H1 (cell line): ENCODE results near the gene CDK9. TPM values are rescaled to one million over a fixed set of nuclear protein-coding genes. Genes with fewer than 3 reads are reported as not detected.

Experiments used
- CTCF ChIA-PET: fragments of 300-600 bp; sonication (Branson Sonifier 250); formaldehyde crosslinking; loops from one replicate; lab custom pipeline; 2021; ENCODE audit not compliant: partially characterized antibody; lab: Charles Lee
- POLR2A ChIA-PET: fragments of 300-600 bp; sonication (Branson Sonifier 250); formaldehyde crosslinking; loops from one replicate; lab custom pipeline; 2021; ENCODE audit warnings: inconsistent platforms; ENCODE audit not compliant: partially characterized antibody; lab: Charles Lee
- DNase-seq, 2 experiments: peaks; one replicate each; pipeline versions ENCODE4 v3.0.0 to v3.0.0-alpha.2; 2010 to 2022; ENCODE audit warnings: low spot score in 2 of 2, low read depth in 1 of 2, mixed read lengths in 1 of 2
- FAIRE-seq: peaks from 2 replicates; lab custom pipeline; 2011; peaks lifted over from hg19 to GRCh38; lab: Jason Lieb, UNC
- H2AFZ ChIP-seq: 2 replicates; pipeline ENCODE4 v1.8.1; 2012; ENCODE audit warnings: low read length, inconsistent platforms
- H2AK5ac ChIP-seq: 2 replicates; pipeline ENCODE4 v1.6.1; 2013; ENCODE audit warnings: low read depth, low read length
- H2BK120ac ChIP-seq: replicated peaks from 2 replicates; pipeline ENCODE3; 2013; ENCODE audit warnings: low read depth, low read length, inconsistent platforms
- H2BK12ac ChIP-seq: 2 replicates; pipeline ENCODE4 v1.6.1; 2013; ENCODE audit warnings: low read depth, low read length
- H2BK15ac ChIP-seq: 2 replicates; pipeline ENCODE4 v1.6.1; 2013; ENCODE audit warnings: low read length
- H2BK20ac ChIP-seq: 2 replicates; pipeline ENCODE4 v1.6.1; 2013; ENCODE audit warnings: low read length
- H2BK5ac ChIP-seq: 2 replicates; pipeline ENCODE4 v1.6.1; 2013; ENCODE audit warnings: low read depth, low read length
- H3K14ac ChIP-seq: 2 replicates; pipeline ENCODE4 v1.6.1; 2013; ENCODE audit warnings: inconsistent platforms; ENCODE audit not compliant: insufficient read length
- H3K18ac ChIP-seq: 2 replicates; pipeline ENCODE4 v1.6.1; 2013; ENCODE audit warnings: low read length; ENCODE audit errors: extremely low read depth
- H3K23ac ChIP-seq: 2 replicates; pipeline ENCODE4 v1.6.1; 2013; ENCODE audit warnings: inconsistent platforms; ENCODE audit not compliant: insufficient read length
- H3K23me2 ChIP-seq: 2 replicates; pipeline ENCODE4 v1.6.1; 2013; ENCODE audit warnings: low read depth, low read length
- H3K27ac ChIP-seq: 2 replicates; pipeline ENCODE4 v1.6.1; 2011; ENCODE audit warnings: low read depth, low read length, inconsistent platforms
- H3K27me3 ChIP-seq, 4 experiments: replicated peaks in 1 of 4; 1 replicate in 1 of 4; 2 replicates in 3 of 4; pipeline versions ENCODE4 v1.6.1 to v1.8.1; 2011 to 2013; ENCODE audit warnings: low read length in 3 of 4, mild to moderate bottlenecking in 3 of 4, inconsistent platforms in 2 of 4, mixed read lengths in 2 of 4, moderate library complexity in 1 of 4; ENCODE audit not compliant: control insufficient read depth in 3 of 4, insufficient read depth in 3 of 4; ENCODE audit errors: extremely low read depth in 1 of 4
- H3K36me3 ChIP-seq, 4 experiments: 2 replicates each; pipeline versions ENCODE4 v1.6.1 to v1.8.1; 2011 to 2013; ENCODE audit warnings: mild to moderate bottlenecking in 4 of 4, low read length in 3 of 4, moderate library complexity in 2 of 4, control low read depth in 1 of 4, inconsistent platforms in 1 of 4; ENCODE audit not compliant: insufficient read depth in 4 of 4, control insufficient read depth in 2 of 4
- H3K4ac ChIP-seq: replicated peaks from 2 replicates; pipeline ENCODE3; 2013; ENCODE audit warnings: low read length, low read depth, mixed read lengths, inconsistent platforms; ENCODE audit not compliant: insufficient read length
- H3K4me1 ChIP-seq, 4 experiments: replicated peaks in 1 of 4; 1 replicate in 1 of 4; 2 replicates in 3 of 4; pipeline versions ENCODE4 v1.6.1 to v1.8.1; 2011 to 2013; ENCODE audit warnings: low read length in 3 of 4, inconsistent platforms in 2 of 4, mixed read lengths in 1 of 4; ENCODE audit not compliant: insufficient read depth in 4 of 4, control insufficient read depth in 3 of 4
- H3K4me2 ChIP-seq, 2 experiments: 2 replicates each; pipeline versions ENCODE4 v1.6.1 to v1.8.1; 2011 to 2013; ENCODE audit warnings: low read depth in 2 of 2, low read length in 2 of 2, control low read depth in 1 of 2, inconsistent platforms in 1 of 2, mild to moderate bottlenecking in 1 of 2; ENCODE audit not compliant: insufficient read depth in 1 of 2
- H3K4me3 ChIP-seq, 4 experiments: fragments of 200-600, 300-600 bp in 1 of 4; sonication (generic), shearing (Covaris generic), sonication (Bioruptor Twin) in 1 of 4; 2 replicates each; pipeline versions ENCODE4 v1.5.1 to v1.8.1; 2011 to 2016; ENCODE audit warnings: low read length in 4 of 4, low read depth in 3 of 4, control low read depth in 2 of 4, inconsistent platforms in 2 of 4, mild to moderate bottlenecking in 2 of 4, mixed read lengths in 1 of 4, moderate library complexity in 1 of 4; ENCODE audit not compliant: insufficient read depth in 2 of 4; ENCODE audit errors: extremely low read depth in 1 of 4
- H3K56ac ChIP-seq: replicated peaks from 2 replicates; pipeline ENCODE3; 2013; ENCODE audit warnings: low read depth, mild to moderate bottlenecking, mixed read lengths, low read length, inconsistent platforms; ENCODE audit not compliant: insufficient read length
- H3K79me1 ChIP-seq: 2 replicates; pipeline ENCODE4 v1.6.1; 2013; ENCODE audit warnings: low read depth, low read length, control low read depth
- H3K79me2 ChIP-seq, 2 experiments: 2 replicates each; pipeline versions ENCODE4 v1.6.1 to v1.8.1; 2012 to 2013; ENCODE audit warnings: low read length in 2 of 2, mild to moderate bottlenecking in 2 of 2, inconsistent platforms in 1 of 2; ENCODE audit not compliant: insufficient read depth in 2 of 2, control insufficient read depth in 1 of 2
- H3K9ac ChIP-seq, 4 experiments: replicated peaks in 1 of 4; 1 replicate in 1 of 4; 2 replicates in 3 of 4; pipeline versions ENCODE4 v1.6.1 to v1.8.1; 2011 to 2013; ENCODE audit warnings: low read depth in 3 of 4, low read length in 3 of 4, control low read depth in 2 of 4, mild to moderate bottlenecking in 2 of 4, moderate library complexity in 2 of 4, inconsistent platforms in 1 of 4; ENCODE audit errors: extremely low read depth in 1 of 4
- H3K9me3 ChIP-seq, 2 experiments: 2 replicates each; pipeline versions ENCODE4 v1.6.1 to v1.8.1; 2012 to 2013; ENCODE audit warnings: mild to moderate bottlenecking in 2 of 2, moderate library complexity in 2 of 2, control low read depth in 1 of 2, inconsistent platforms in 1 of 2, low read depth in 1 of 2, low read length in 1 of 2, mixed read lengths in 1 of 2; ENCODE audit not compliant: insufficient read depth in 2 of 2
- H4K20me1 ChIP-seq, 2 experiments: replicated peaks in 1 of 2; 2 replicates each; pipeline versions ENCODE3 to v1.8.1; 2011 to 2013; ENCODE audit warnings: inconsistent platforms in 2 of 2, low read length in 2 of 2, mild to moderate bottlenecking in 1 of 2; ENCODE audit not compliant: insufficient read depth in 2 of 2, control insufficient read depth in 1 of 2
- H4K5ac ChIP-seq: 2 replicates; pipeline ENCODE4 v1.6.1; 2013; ENCODE audit warnings: low read length, low read depth, mixed read lengths, inconsistent platforms; ENCODE audit not compliant: insufficient read length
- H4K8ac ChIP-seq: 2 replicates; pipeline ENCODE4 v1.8.0; 2013; ENCODE audit warnings: mild to moderate bottlenecking, moderate library complexity, low read length, inconsistent platforms; ENCODE audit not compliant: insufficient read depth; ENCODE audit errors: extremely low read depth
- H4K91ac ChIP-seq: replicated peaks from 2 replicates; pipeline ENCODE3; 2013; ENCODE audit warnings: low read length, mixed read lengths, inconsistent platforms; ENCODE audit not compliant: insufficient read length
- CHD1 ChIP-seq: IDR thresholded peaks from 2 replicates; pipeline ENCODE4 v1.6.1; 2012; ENCODE audit warnings: low read depth, low read length, improper control_type of control experiment
- CTCF ChIP-seq, 3 experiments: IDR thresholded peaks; 1 replicate in 2 of 3; 2 replicates in 1 of 3; pipeline versions ENCODE4 v1.5.1 to v1.6.1; 2011; ENCODE audit warnings: low read length in 3 of 3, mild to moderate bottlenecking in 3 of 3, inconsistent platforms in 2 of 3, low read depth in 1 of 3, moderate library complexity in 1 of 3; ENCODE audit not compliant: insufficient read depth in 1 of 3; ENCODE audit errors: control extremely low read depth in 1 of 3
- EGR1 ChIP-seq: IDR thresholded peaks from 2 replicates; pipeline ENCODE4 v1.6.1; 2011; ENCODE audit warnings: low read depth, low read length, borderline replicate concordance
- EP300 ChIP-seq, 2 experiments: IDR thresholded peaks; 1 replicate in 1 of 2; 2 replicates in 1 of 2; pipeline ENCODE4 v1.6.1; 2011 to 2012; ENCODE audit warnings: low read depth in 2 of 2, low read length in 2 of 2, mild to moderate bottlenecking in 2 of 2, borderline replicate concordance in 1 of 2, inconsistent platforms in 1 of 2, moderate library complexity in 1 of 2
- MAX ChIP-seq: IDR thresholded peaks from 2 replicates; pipeline ENCODE4 v1.6.1; 2012; ENCODE audit warnings: inconsistent platforms
- RAD21 ChIP-seq, 2 experiments: IDR thresholded peaks in 1 of 2; conservative IDR thresholded peaks in 1 of 2; 2 replicates each; pipeline ENCODE4 v1.6.1; 2011; ENCODE audit warnings: low read depth in 2 of 2, low read length in 2 of 2, improper control_type of control experiment in 1 of 2, inconsistent platforms in 1 of 2, mild to moderate bottlenecking in 1 of 2, moderate library complexity in 1 of 2
- RBBP5 ChIP-seq: IDR thresholded peaks from 2 replicates; pipeline ENCODE4 v1.7.1; 2012; ENCODE audit warnings: low read depth, mild to moderate bottlenecking, inconsistent platforms, low read length, moderate library complexity, borderline replicate concordance
- RFX5 ChIP-seq: IDR thresholded peaks from 2 replicates; pipeline ENCODE4 v1.6.1; 2011; ENCODE audit warnings: low read depth, low read length, improper control_type of control experiment, borderline replicate concordance
- SIRT6 ChIP-seq: IDR thresholded peaks from one replicate; pipeline ENCODE4 v1.7.1; 2012; ENCODE audit warnings: low read length, inconsistent platforms
- WGBS, 2 experiments: shearing (Covaris generic) in 1 of 2; methylation state at CpG; one replicate each; pipeline versions ENCODE4 v1.1.6 to v1.1.7; 2013 to 2015; ENCODE audit warnings: low lambda C conversion rate in 2 of 2, mixed read lengths in 2 of 2, inconsistent platforms in 1 of 2, low coverage in 1 of 2, missing lambda C conversion rate in 1 of 2; ENCODE audit not compliant: insufficient replicate concordance in 2 of 2, insufficient coverage in 1 of 2, insufficient read length in 1 of 2; ENCODE audit errors: extremely low coverage in 1 of 2, missing lambda C conversion rate in 1 of 2; 5-methylcytosine and 5-hydroxymethylcytosine counted together
- polyA plus RNA-seq, 7 experiments: library from polyadenylated mRNA; depleted of rRNA in 3 of 7; stranded (reverse) in 5 of 7; unstranded in 2 of 7; fragments of >200 nt in 5 of 7; fragments of 200-250 nt in 2 of 7; gene quantifications; 1 replicate in 5 of 7; 2 replicates in 1 of 7; 4 replicates in 1 of 7; pipeline versions ENCODE4 v1.2.1 to v1.2.3, GENCODE V29; 2011 to 2013; ENCODE audit warnings: missing spikeins in 2 of 7, mixed read lengths in 2 of 7
- total RNA-seq: library from RNA; stranded (reverse); fragmentation: NEBNext Ultra II Directional; extraction: Animal tissue kit (Norgen Biotek cat#: 25700); gene quantifications from 2 replicates; pipeline ENCODE4 v1.2.1, GENCODE V29; 2021

Gene CDK9
- total and polyA plus RNA-seq, 2 of the 8 experiments (the other 6 are each of a cell fraction or from before 2014, with no cell fraction given): 69.1 to 87.5 TPM

DNA sequence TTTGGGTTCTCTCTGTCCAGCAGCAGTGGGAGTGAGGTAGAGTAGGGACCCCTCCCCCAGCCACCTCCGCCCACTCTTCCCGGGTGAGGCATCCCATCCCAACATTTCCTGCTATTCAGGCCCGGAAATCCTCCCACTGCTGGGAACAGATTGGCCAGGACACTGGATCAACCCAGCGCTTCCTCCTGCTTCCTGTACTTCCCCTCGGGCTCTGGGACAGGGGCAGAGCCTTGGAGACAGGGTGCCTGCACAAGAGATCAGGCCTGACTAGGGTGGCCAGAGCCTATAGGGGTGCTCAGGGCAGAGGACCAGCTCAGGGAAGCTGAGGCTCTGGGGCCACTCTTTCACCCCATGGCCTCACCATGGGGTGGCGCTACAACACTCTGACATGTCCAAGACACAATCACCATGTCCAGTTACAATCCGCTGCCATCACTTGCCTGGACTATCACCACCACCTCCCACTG, 21.9 kb upstream of the CDK9 start:
- H4K20me1 ChIP-seq: no peaks in the 10 kb centered on the region
- H4K8ac ChIP-seq: no peak overlapping the region
- no peak overlapping the region for H4K5ac ChIP-seq
- H2AK5ac ChIP-seq: no peak overlapping the region
- no peak overlapping the region; the same call in 1 of the 2 replicates for H3K18ac ChIP-seq
- peak overlapping the region; percentile 61; the same call in 1 of the 2 replicates for H2BK15ac ChIP-seq
- H4K91ac ChIP-seq: no peak overlapping the region
- H3K27ac ChIP-seq: no peak overlapping the region
- FAIRE-seq (no peak), DNase-seq (peak in 1 of 2 experiments; percentile 85)
- 67% methylated on average over 7 of the region's 7 CpGs; no CpG with 5 or more reads in 1 of the 2 experiments for WGBS, 2 experiments
- no peaks in the 10 kb centered on the region for H3K9me3 ChIP-seq
- H3K23me2 ChIP-seq: no peaks in the 10 kb centered on the region
- no peaks in the 10 kb centered on the region for H3K79me2 ChIP-seq
- H3K36me3 ChIP-seq: no peaks in the 10 kb centered on the region
- CTCF ChIA-PET: interaction anchor here (0.5 to 14.6 kb wide), 27 partner anchors 9 to 259 kb away, joined by 3 to 227 read pairs (median 4); partner anchors contain the start of genes CDK9, ENG and SH2D3C
- POLR2A ChIA-PET: interaction anchor here (1.0 to 1.9 kb wide), 5 partner anchors 8 to 29 kb away, joined by 3 to 7 read pairs (median 6); partner anchors contain the start of gene CDK9
- no peak overlapping the region; a peak in 1 of 4 replicates for H3K4me2 ChIP-seq
- H3K4me3 ChIP-seq: 0 out of 8 replicates have a peak overlapping the region, but pooled peaks of 1 of the 4 experiments have one; percentile 0
- no peak overlapping the region for H2BK120ac ChIP-seq
- H3K27me3 ChIP-seq: no peaks in the 10 kb centered on the region
- no peak overlapping the region for H3K56ac ChIP-seq
- H3K23ac ChIP-seq: no peak overlapping the region
- H2BK12ac ChIP-seq: no peak overlapping the region
- no peak overlapping the region for H2AFZ ChIP-seq
- no peak overlapping the region for H3K4ac ChIP-seq
- no peak overlapping the region for H3K14ac ChIP-seq
- H3K9ac ChIP-seq: no peak overlapping the region
- H3K79me1 ChIP-seq: no peaks in the 10 kb centered on the region
- H2BK5ac ChIP-seq: peak overlapping the region; percentile 55; the same call in 1 of the 2 replicates
- H3K4me1 ChIP-seq: peaks cover 0 to 20% (median 14%) of the 10 kb centered on the region in 4 experiments; a peak in 6 of 7 replicates
- no peak overlapping the region for H2BK20ac ChIP-seq
- no peak for TF ChIP-seq SIRT6
- no peak for TF ChIP-seq CHD1
- peak; percentile 77 to 78 for TF ChIP-seq RAD21 (IDR thresholded peaks at IDR 0.05 in 1 of 2, conservative IDR thresholded peaks at IDR 0.05 in 1 of 2; ENCODE audit: low read depth in 2 of 2, low read length in 2 of 2)
- TF ChIP-seq CTCF (IDR thresholded peaks at IDR 0.05; ENCODE audit: control extremely low read depth in 1 of 3, insufficient read depth in 1 of 3, low read depth in 1 of 3, low read length in 3 of 3): peak; percentile 76 to 89 (median 77)
- TF ChIP-seq RFX5: no peak
- no peak for TF ChIP-seq EP300 (IDR thresholded peaks at IDR 0.05; ENCODE audit: borderline replicate concordance in 1 of 2, low read depth in 2 of 2, low read length in 2 of 2)
- TF ChIP-seq RBBP5: no peak
- no peak for TF ChIP-seq MAX
- TF ChIP-seq EGR1: peak; percentile 80; the same call in 1 of the 2 replicates
